ENCODE results near the gene ANKEF1. TPM values are rescaled to one million over a fixed set of nuclear protein-coding genes. Genes with fewer than 3 reads are reported as not detected.

The ANKEF1 gene
- total RNA-seq, 1 donor from 2014 or later, result 8.3 TPM

- no peaks in the 10 kb centered on the region for H3K36me3 Mint-ChIP-seq
- no peak overlapping the region for H3K9ac ChIP-seq
- DNase-seq (ENCODE audit: low spot score), result no peak
- H3K27ac Mint-ChIP-seq, result no peak overlapping the region
- H3K27me3 ChIP-seq, result no peaks in the 10 kb centered on the region
- peaks cover 4% of the 10 kb centered on the region for H3K27me3 Mint-ChIP-seq (ENCODE audit: insufficient read depth, low read depth)
- H3K4me1 Mint-ChIP-seq, result no peaks in the 10 kb centered on the region
- no peaks in the 10 kb centered on the region for H3K9me3 ChIP-seq (ENCODE audit: low read depth)
- no peak overlapping the region for H3K4me3 ChIP-seq
- no peaks in the 10 kb centered on the region for H3K9me3 Mint-ChIP-seq
- H3K4me2 ChIP-seq, result no peak overlapping the region
- H3F3A ChIP-seq (ENCODE audit: low read depth), result no peaks in the 10 kb centered on the region
- H3K27ac ChIP-seq, result no peak overlapping the region
- H3K36me3 ChIP-seq, result no peaks in the 10 kb centered on the region
- H3K4me3 Mint-ChIP-seq, result no peak overlapping the region
- TF ChIP-seq CTCF (IDR thresholded peaks at IDR 0.05) (no peak), EZH2 (IDR thresholded peaks at IDR 0.05) (no peak), EZH2phosphoT487 (IDR thresholded peaks at IDR 0.05) (no peak)
- H3K4me1 ChIP-seq, result no peaks in the 10 kb centered on the region
- no peaks in the 10 kb centered on the region for H4K20me1 ChIP-seq (ENCODE audit: low read depth)
- H3K79me2 ChIP-seq (ENCODE audit: low read depth), result no peaks in the 10 kb centered on the region
- no peak overlapping the region for H2AFZ ChIP-seq (replicated peaks)
Observed at GRCh38 chr20:10074513-10074912, 39.7 kb downstream of the ANKEF1 start.

GRCh38 chr20:10075606-10076005, 40.8 kb downstream of the ANKEF1 start:
- H3K4me2 ChIP-seq, result no peak overlapping the region
- no peaks in the 10 kb centered on the region for H3K9me3 ChIP-seq (ENCODE audit: low read depth)
- H3K27me3 ChIP-seq, result no peaks in the 10 kb centered on the region
- no peaks in the 10 kb centered on the region for H3K4me1 ChIP-seq
- Mint-ChIP-seq H3K27ac (no peak overlapping the region), H3K4me3 (no peak overlapping the region), H3K27me3 (ENCODE audit: insufficient read depth, low read depth) (peaks cover 2% of the 10 kb centered on the region), H3K36me3 (no peaks in the 10 kb centered on the region), H3K9me3 (no peaks in the 10 kb centered on the region), H3K4me1 (no peaks in the 10 kb centered on the region)
- no peak for TF ChIP-seq EZH2phosphoT487 (IDR thresholded peaks at IDR 0.05)
- no peak for TF ChIP-seq CTCF (IDR thresholded peaks at IDR 0.05)
- TF ChIP-seq EZH2 (IDR thresholded peaks at IDR 0.05), result no peak
- H3F3A ChIP-seq (ENCODE audit: low read depth), result no peaks in the 10 kb centered on the region
- no peaks in the 10 kb centered on the region for H3K79me2 ChIP-seq (ENCODE audit: low read depth)
- DNase-seq (ENCODE audit: low spot score), result no peak
- no peak overlapping the region for H3K27ac ChIP-seq
- no peaks in the 10 kb centered on the region for H4K20me1 ChIP-seq (ENCODE audit: low read depth)
- no peaks in the 10 kb centered on the region for H3K36me3 ChIP-seq
- H2AFZ ChIP-seq (replicated peaks), result no peak overlapping the region
- no peak overlapping the region for H3K9ac ChIP-seq
- no peak overlapping the region for H3K4me3 ChIP-seq

GRCh38 chr20:10076126-10077080, 41.6 kb downstream of the ANKEF1 start:
- H3K27ac ChIP-seq, result no peak overlapping the region
- no peaks in the 10 kb centered on the region for H3K9me3 Mint-ChIP-seq
- H3K4me2 ChIP-seq, result no peak overlapping the region
- H3K27me3 ChIP-seq, result no peaks in the 10 kb centered on the region
- no peaks in the 10 kb centered on the region for H4K20me1 ChIP-seq (ENCODE audit: low read depth)
- H3K9ac ChIP-seq, result no peak overlapping the region
- H3F3A ChIP-seq (ENCODE audit: low read depth), result no peaks in the 10 kb centered on the region
- H3K9me3 ChIP-seq (ENCODE audit: low read depth), result no peaks in the 10 kb centered on the region
- DNase-seq (ENCODE audit: low spot score), result no peak
- H2AFZ ChIP-seq (replicated peaks), result no peak overlapping the region
- H3K4me3 ChIP-seq, result no peak overlapping the region
- no peak overlapping the region for H3K27ac Mint-ChIP-seq
- H3K4me3 Mint-ChIP-seq, result no peak overlapping the region
- H3K79me2 ChIP-seq (ENCODE audit: low read depth), result no peaks in the 10 kb centered on the region
- no peaks in the 10 kb centered on the region for H3K36me3 Mint-ChIP-seq
- no peaks in the 10 kb centered on the region for H3K36me3 ChIP-seq
- H3K4me1 ChIP-seq, result no peaks in the 10 kb centered on the region
- H3K4me1 Mint-ChIP-seq, result no peaks in the 10 kb centered on the region
- TF ChIP-seq CTCF (IDR thresholded peaks at IDR 0.05) (no peak), EZH2phosphoT487 (IDR thresholded peaks at IDR 0.05) (no peak), EZH2 (IDR thresholded peaks at IDR 0.05) (no peak)
- peaks cover 2% of the 10 kb centered on the region for H3K27me3 Mint-ChIP-seq (ENCODE audit: insufficient read depth, low read depth)

Measured in neural progenitor cell (in vitro differentiated cells).